Breast epithelium (tissue), 4 donors: ENCODE measurements around the gene MAP3K21. TPM values are rescaled to one million over a fixed set of nuclear protein-coding genes. Genes with fewer than 3 reads are reported as not detected.
A peak's percentile ranks its signal among the peaks of the same experiment; 100 is the strongest.

Experiments
- DNase-seq, 2 donors: peaks; one replicate each; pipeline ENCODE4 v3.0.0-alpha.2; 2019; ENCODE audit warnings: low spot score in 2 of 2
- H3K27ac ChIP-seq, 2 donors: fragments of 200-600 bp; sonication (generic) in 1 of 2; one replicate each; pipeline ENCODE4 v1.5.1; 2016 to 2019; ENCODE audit warnings: mild to moderate bottlenecking in 1 of 2
- H3K27me3 ChIP-seq, 2 donors: fragments of 200-600 bp; sonication (generic) in 1 of 2; one replicate each; pipeline versions ENCODE4 v1.5.1 to v1.6.0; 2017 to 2019; ENCODE audit warnings: control low read depth in 1 of 2, mild to moderate bottlenecking in 1 of 2
- H3K36me3 ChIP-seq: fragments of 200-600 bp; one replicate; pipeline ENCODE4 v1.5.1; 2019
- H3K4me1 ChIP-seq, 2 donors: fragments of 200-600 bp; sonication (generic); one replicate each; pipeline ENCODE4 v1.5.1; 2016 to 2019; ENCODE audit warnings: control low read depth in 1 of 2
- H3K4me3 ChIP-seq, 3 donors: fragments of 200-600 bp; sonication (generic); 1 replicate in 2 of 3; 2 replicates in 1 of 3; pipeline ENCODE4 v1.5.1; 2016 to 2019; ENCODE audit warnings: mild to moderate bottlenecking in 3 of 3, moderate library complexity in 2 of 3
- H3K9me3 ChIP-seq, 2 donors: fragments of 200-600 bp; sonication (generic) in 1 of 2; one replicate each; pipeline ENCODE4 v1.5.1; 2016 to 2019; ENCODE audit warnings: control low read depth in 1 of 2
- POLR2A ChIP-seq: fragments of 450-650 bp; IDR thresholded peaks from one replicate; pipeline ENCODE4 v1.6.1; 2016; ENCODE audit warnings: antibody characterized with exemption, mild to moderate bottlenecking, moderate library complexity
- POLR2AphosphoS5 ChIP-seq, 3 donors: sonication (generic); formaldehyde crosslinking; IDR thresholded peaks; one replicate each; pipeline ENCODE4 v1.6.1; 2017; ENCODE audit warnings: antibody characterized with exemption in 3 of 3
- intact Hi-C: fragments of 100-400 bp; cut with DNase I; formaldehyde crosslinking; loops from one replicate; pipeline ENCODE4 v1.15.1; 2023; ENCODE audit warnings: low total_unique reads
- total RNA-seq, 3 donors: library from RNA; depleted of rRNA; stranded (reverse); fragments of >200 nt; gene quantifications; one replicate each; pipeline ENCODE4 v1.1.0, GENCODE V29; 2016
- TF ChIP-seq, protein P1 (sequence below), 3 donors: fragments of 450-650 bp; IDR thresholded peaks; one replicate each; pipeline ENCODE4 v1.5.1; 2016 to 2017; ENCODE audit warnings: antibody characterized with exemption in 3 of 3, mild to moderate bottlenecking in 3 of 3, moderate library complexity in 3 of 3

MAP3K21 gene
- total RNA-seq, 3 donors from 2014 or later, result 1.3 to 9.5 (median 3.9) TPM

- H3K27ac ChIP-seq, result no peak overlapping the region
- H3K4me3 ChIP-seq, result no peak overlapping the region
- intact Hi-C loops, result no loop called here
- H3K9me3 ChIP-seq, result no peaks in the 10 kb centered on the region
- no peak for TF ChIP-seq POLR2AphosphoS5 (IDR thresholded peaks at IDR 0.05)
- TF ChIP-seq POLR2A, result no peak
- TF ChIP-seq, protein P1, sequence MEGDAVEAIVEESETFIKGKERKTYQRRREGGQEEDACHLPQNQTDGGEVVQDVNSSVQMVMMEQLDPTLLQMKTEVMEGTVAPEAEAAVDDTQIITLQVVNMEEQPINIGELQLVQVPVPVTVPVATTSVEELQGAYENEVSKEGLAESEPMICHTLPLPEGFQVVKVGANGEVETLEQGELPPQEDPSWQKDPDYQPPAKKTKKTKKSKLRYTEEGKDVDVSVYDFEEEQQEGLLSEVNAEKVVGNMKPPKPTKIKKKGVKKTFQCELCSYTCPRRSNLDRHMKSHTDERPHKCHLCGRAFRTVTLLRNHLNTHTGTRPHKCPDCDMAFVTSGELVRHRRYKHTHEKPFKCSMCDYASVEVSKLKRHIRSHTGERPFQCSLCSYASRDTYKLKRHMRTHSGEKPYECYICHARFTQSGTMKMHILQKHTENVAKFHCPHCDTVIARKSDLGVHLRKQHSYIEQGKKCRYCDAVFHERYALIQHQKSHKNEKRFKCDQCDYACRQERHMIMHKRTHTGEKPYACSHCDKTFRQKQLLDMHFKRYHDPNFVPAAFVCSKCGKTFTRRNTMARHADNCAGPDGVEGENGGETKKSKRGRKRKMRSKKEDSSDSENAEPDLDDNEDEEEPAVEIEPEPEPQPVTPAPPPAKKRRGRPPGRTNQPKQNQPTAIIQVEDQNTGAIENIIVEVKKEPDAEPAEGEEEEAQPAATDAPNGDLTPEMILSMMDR (IDR thresholded peaks at IDR 0.05), result no peak
- no peaks in the 10 kb centered on the region for H3K27me3 ChIP-seq
- no peaks in the 10 kb centered on the region for H3K4me1 ChIP-seq
- H3K36me3 ChIP-seq, result no peaks in the 10 kb centered on the region
- DNase-seq, result no peak
Observed at GRCh38 chr1:233289676-233290075, 37.8 kb upstream of the MAP3K21 start.

GRCh38 chr1:233290396-233291034 lies 37.0 kb upstream of the MAP3K21 start:
- H3K27me3 ChIP-seq, result no peaks in the 10 kb centered on the region
- no peaks in the 10 kb centered on the region for H3K9me3 ChIP-seq
- no peaks in the 10 kb centered on the region for H3K36me3 ChIP-seq
- H3K27ac ChIP-seq, result no peak overlapping the region
- H3K4me3 ChIP-seq, result no peak overlapping the region
- TF ChIP-seq POLR2AphosphoS5 (IDR thresholded peaks at IDR 0.05) (no peak), POLR2A (no peak)
- no peaks in the 10 kb centered on the region for H3K4me1 ChIP-seq
- DNase-seq, result no peak
- intact Hi-C loops, result no loop called here

- Histone ChIP-seq H3K4me3 (no peak overlapping the region), H3K4me1 (no peaks in the 10 kb centered on the region), H3K27me3 (no peaks in the 10 kb centered on the region), H3K36me3 (no peaks in the 10 kb centered on the region), H3K27ac (no peak overlapping the region), H3K9me3 (no peaks in the 10 kb centered on the region)
- TF ChIP-seq POLR2A, result no peak
- TF ChIP-seq, protein P1 (IDR thresholded peaks at IDR 0.05), result no peak
- no peak for TF ChIP-seq POLR2AphosphoS5 (IDR thresholded peaks at IDR 0.05)
- DNase-seq, result no peak
- intact Hi-C loops, result no loop called here
Observed at GRCh38 chr1:233293556-233294446, 33.7 kb upstream of the MAP3K21 start.

DNA sequence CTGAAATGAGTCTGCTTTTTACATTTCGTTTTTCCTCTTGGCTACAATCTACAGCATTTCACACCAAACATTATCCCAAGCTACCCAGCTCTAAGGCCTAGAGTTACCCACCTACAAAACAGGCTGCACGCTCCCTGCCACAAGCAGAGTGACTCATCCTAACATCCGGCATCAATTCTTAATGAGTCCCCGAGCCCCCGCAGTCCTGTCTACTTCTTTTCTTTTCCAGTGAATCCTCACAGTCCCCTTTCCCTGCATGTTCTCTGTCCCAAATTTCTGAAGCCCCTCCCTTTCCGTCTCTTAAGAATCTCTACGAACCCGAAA lies 32.6 kb upstream of the MAP3K21 start:
- Histone ChIP-seq H3K36me3 (no peaks in the 10 kb centered on the region), H3K9me3 (no peaks in the 10 kb centered on the region), H3K27ac (peak overlapping the region; percentile 65 to 67), H3K4me3 (peak overlapping the region; percentile 63 to 93 (median 80)), H3K4me1 (no peaks in the 10 kb centered on the region), H3K27me3 (no peaks in the 10 kb centered on the region)
- TF ChIP-seq, protein P1 (IDR thresholded peaks at IDR 0.05), result no peak
- TF ChIP-seq POLR2A, result no peak
- TF ChIP-seq POLR2AphosphoS5 (IDR thresholded peaks at IDR 0.05), result no peak
- intact Hi-C loops, result no loop called here
- DNase-seq, result no peak

DNA sequence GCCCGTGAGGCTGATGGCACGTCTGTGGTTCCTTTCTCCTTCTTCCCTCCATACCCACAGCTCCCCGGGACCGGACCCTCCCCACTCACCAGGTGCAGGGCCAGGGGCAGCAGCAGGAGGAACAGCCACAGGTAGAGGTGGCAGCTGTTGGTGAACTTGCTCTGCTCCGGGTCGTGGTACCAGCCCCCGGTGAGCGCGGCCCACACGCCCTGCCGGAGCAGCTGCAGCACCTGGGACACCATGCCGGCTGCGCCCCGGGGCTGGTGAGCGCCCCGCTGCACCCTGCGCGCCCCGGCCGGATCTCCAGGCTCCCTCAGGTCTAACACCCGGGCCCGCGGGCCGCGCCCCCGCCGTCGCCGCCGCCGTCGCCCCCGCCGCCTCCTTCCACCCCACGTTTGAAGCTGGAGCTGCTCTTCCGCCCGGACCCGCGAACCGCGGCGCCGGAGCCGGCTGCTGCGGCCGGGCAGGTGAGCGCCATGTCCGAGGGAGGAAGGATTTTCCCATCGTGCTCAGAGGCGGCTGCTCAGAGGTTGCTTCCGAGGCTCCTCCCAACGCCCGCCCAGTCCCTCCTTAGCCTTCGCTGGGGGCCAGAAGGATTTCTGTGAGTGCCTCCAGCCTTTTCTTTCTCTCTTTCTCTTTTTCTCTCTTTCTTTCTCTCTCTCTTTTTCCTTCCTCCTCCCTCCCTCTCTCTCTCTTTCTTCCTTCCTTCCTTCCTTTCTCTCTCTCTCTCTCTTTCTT lies 32.1 kb upstream of the MAP3K21 start, which contains the start of gene PCNX2:
Gene PCNX2 (minus strand): TSS at position 489 of the 738 bp plus-strand sequence. CDS start 247 bp downstream, at position 242.
- Histone ChIP-seq H3K27me3 (no peaks in the 10 kb centered on the region), H3K27ac (peak within 1 kb of the TSS; percentile 65 to 67), H3K4me1 (no peaks in the 10 kb centered on the region), H3K4me3 (peak within 1 kb of the TSS; percentile 63 to 93 (median 80)), H3K9me3 (no peaks in the 10 kb centered on the region), H3K36me3 (no peaks in the 10 kb centered on the region)
- TF ChIP-seq, protein P1 (IDR thresholded peaks at IDR 0.05), result no peak
- TF ChIP-seq POLR2A (no peak), POLR2AphosphoS5 (IDR thresholded peaks at IDR 0.05) (no peak)
- no peak for DNase-seq
- intact Hi-C loops, result no loop called here
